AG10803 (cell line): ENCODE results near the gene ZC2HC1B.
"Not testable (repeated sequence)": the region's sequence is repeated elsewhere in the genome, so short reads cannot be mapped to it uniquely, and the experiment has no call there.

ENCODE experiments used
- DNase-seq: peaks from one replicate; pipeline ENCODE4 v3.0.0; 2010; ENCODE audit warnings: low read depth
- H3K4me3 ChIP-seq: 2 replicates; pipeline ENCODE4 v1.5.1; 2011; ENCODE audit warnings: mild to moderate bottlenecking, low read length, control low read depth
- CTCF ChIP-seq: conservative IDR thresholded peaks from 2 replicates; pipeline ENCODE4 v1.5.1; 2011; ENCODE audit warnings: mild to moderate bottlenecking, low read length, control low read depth, inconsistent platforms

Gene ZC2HC1B

GRCh38 chr6:143911028-143911427, 46.8 kb downstream of the ZC2HC1B start:
- no peak for TF ChIP-seq CTCF
- no peak overlapping the region for H3K4me3 ChIP-seq
- no peak for DNase-seq

GRCh38 chr6:143912671-143913070, 48.4 kb downstream of the ZC2HC1B start:
- no peak overlapping the region for H3K4me3 ChIP-seq
- no peak for TF ChIP-seq CTCF
- no peak for DNase-seq

- H3K4me3 ChIP-seq, DNase-seq: not testable (repeated sequence)
Measured at GRCh38 chr6:143917026-143917425, 52.8 kb downstream of the ZC2HC1B start.

GRCh38 chr6:143928853-143929252, 64.6 kb downstream of the ZC2HC1B start:
- no peak for TF ChIP-seq CTCF
- no peak overlapping the region for H3K4me3 ChIP-seq
- DNase-seq = no peak

- TF ChIP-seq CTCF = no peak
- no peak for DNase-seq
- H3K4me3 ChIP-seq = no peak overlapping the region
Measured at GRCh38 chr6:143929975-143930374, 65.7 kb downstream of the ZC2HC1B start.

- H3K4me3 ChIP-seq = no peak overlapping the region
- DNase-seq = no peak
- no peak for TF ChIP-seq CTCF
Measured at GRCh38 chr6:143934331-143934730, 70.1 kb downstream of the ZC2HC1B start.

- no peak overlapping the region for H3K4me3 ChIP-seq
- TF ChIP-seq CTCF = no peak
- no peak for DNase-seq
Measured at GRCh38 chr6:143934867-143935266, 70.6 kb downstream of the ZC2HC1B start.

GRCh38 chr6:143936347-143936746, 72.1 kb downstream of the ZC2HC1B start:
- H3K4me3 ChIP-seq = no peak overlapping the region
- TF ChIP-seq CTCF = no peak
- DNase-seq = no peak
